Caco-2 (cell line): Measurements from ENCODE around the gene ZNF414. TPM values are rescaled to one million over a fixed set of nuclear protein-coding genes. Genes with fewer than 3 reads are reported as not detected.

Experiments used
- BruUV-seq: library from RNA; stranded (reverse); fragments of 400-500 nt; replicated peaks from 2 replicates; lab custom pipeline; 2021; lab: Mats Ljungman, UMichigan
- CTCF ChIA-PET: fragments of 300-600 bp; sonication (Branson Sonifier 250); formaldehyde crosslinking; loops from one replicate; lab custom pipeline; 2022; ENCODE audit warnings: antibody characterized with exemption; lab: Charles Lee
- POLR2A ChIA-PET: fragments of 300-600 bp; sonication (Branson Sonifier 250); formaldehyde crosslinking; loops from one replicate; lab custom pipeline; 2022; ENCODE audit warnings: antibody characterized with exemption; lab: Charles Lee
- DNase-seq, 2 experiments: peaks; one replicate each; pipeline versions ENCODE4 v3.0.0 to v3.0.0-alpha.2; 2020 to 2022
- H3K27me3 ChIP-seq: replicated peaks from 2 replicates; pipeline ENCODE4 v1.6.0; 2011; ENCODE audit warnings: low read length; ENCODE audit not compliant: control insufficient read depth, insufficient read depth
- H3K36me3 ChIP-seq: 2 replicates; pipeline ENCODE4 v1.5.1; 2011; ENCODE audit warnings: low read length; ENCODE audit not compliant: control insufficient read depth, insufficient read depth
- H3K4me1 ChIP-seq: fragments of 250-450 bp; sonication (Bioruptor Pico); 2 replicates; pipeline ENCODE4 v1.5.1; 2020; ENCODE audit warnings: mild to moderate bottlenecking
- H3K4me3 ChIP-seq: 2 replicates; pipeline ENCODE4 v1.5.1; 2011; ENCODE audit warnings: low read depth, mild to moderate bottlenecking, control low read depth, low read length
- H3K9me3 ChIP-seq: fragments of 250-450 bp; sonication (Bioruptor Pico); 2 replicates; pipeline ENCODE4 v1.5.1; 2020; ENCODE audit warnings: mild to moderate bottlenecking, moderate library complexity
- H3K27ac Mint-ChIP-seq: one replicate; pipeline ENCODE4 v1.8.0; 2022; ENCODE audit warnings: mixed read lengths; ENCODE audit not compliant: unreplicated experiment
- H3K27me3 Mint-ChIP-seq: one replicate; pipeline ENCODE4 v1.8.0; 2022; ENCODE audit warnings: mixed read lengths; ENCODE audit not compliant: insufficient read depth, unreplicated experiment
- H3K36me3 Mint-ChIP-seq: one replicate; pipeline ENCODE4 v1.8.0; 2022; ENCODE audit warnings: mild to moderate bottlenecking, mixed read lengths; ENCODE audit not compliant: insufficient read depth, unreplicated experiment
- H3K4me1 Mint-ChIP-seq: one replicate; pipeline ENCODE4 v1.8.0; 2022; ENCODE audit warnings: low read depth, mixed read lengths; ENCODE audit not compliant: unreplicated experiment
- H3K4me3 Mint-ChIP-seq: one replicate; pipeline ENCODE4 v1.8.0; 2022; ENCODE audit warnings: mild to moderate bottlenecking, moderate library complexity, mixed read lengths; ENCODE audit not compliant: unreplicated experiment
- H3K9me3 Mint-ChIP-seq: one replicate; pipeline ENCODE4 v1.8.0; 2022; ENCODE audit warnings: mixed read lengths; ENCODE audit not compliant: unreplicated experiment
- CTCF ChIP-seq, 2 experiments: fragments of 200-600 bp in 1 of 2; IDR thresholded peaks; 1 replicate in 1 of 2; 2 replicates in 1 of 2; pipeline versions ENCODE4 v1.5.1 to v1.8.0; 2011 to 2022; ENCODE audit warnings: antibody characterized with exemption in 1 of 2, control low read depth in 1 of 2, inconsistent platforms in 1 of 2, low read depth in 1 of 2, low read length in 1 of 2, mild to moderate bottlenecking in 1 of 2, moderate library complexity in 1 of 2; ENCODE audit not compliant: insufficient read depth in 1 of 2, severe bottlenecking in 1 of 2, unreplicated experiment in 1 of 2
- intact Hi-C: fragments of 100-400 bp; cut with micrococcal nuclease; formaldehyde crosslinking; loops from one replicate; pipeline ENCODE4 v1.10.0; 2022; ENCODE audit not compliant: unreplicated experiment
- total RNA-seq: library from RNA; stranded (reverse); gene quantifications from 2 replicates; pipeline ENCODE4 v1.2.3, GENCODE V29; 2022

The ZNF414 gene
- total RNA-seq, 1 experiment from 2014 or later = 25.0 TPM

- H3K4me3 ChIP-seq = no peak overlapping the region
- H3K27ac Mint-ChIP-seq = no peak overlapping the region
- no peak for TF ChIP-seq CTCF (IDR thresholded peaks at IDR 0.05; ENCODE audit: insufficient read depth in 1 of 2, low read depth in 1 of 2, low read length in 1 of 2, severe bottlenecking in 1 of 2, unreplicated experiment in 1 of 2)
- H3K4me1 Mint-ChIP-seq = peaks cover 9% of the 10 kb centered on the region
- H3K36me3 ChIP-seq = peaks cover 4% of the 10 kb centered on the region; the same call in 1 of the 2 replicates
- no peak overlapping the region for H3K4me3 Mint-ChIP-seq
- no peaks in the 10 kb centered on the region for H3K9me3 Mint-ChIP-seq
- peaks cover 100% of the 10 kb centered on the region for H3K36me3 Mint-ChIP-seq
- no TSS peak for BruUV-seq
- ChIA-PET POLR2A (no interaction called here), CTCF (no interaction called here)
- DNase-seq = no peak
- H3K4me1 ChIP-seq = no peaks in the 10 kb centered on the region
- no peaks in the 10 kb centered on the region for H3K9me3 ChIP-seq
- intact Hi-C loops = no loop called here
- H3K27me3 ChIP-seq = no peaks in the 10 kb centered on the region
- H3K27me3 Mint-ChIP-seq = no peaks in the 10 kb centered on the region
Observed at GRCh38 chr19:8469613-8470368, 44.2 kb downstream of the ZNF414 start.

GRCh38 chr19:8468761-8469373 is 45.1 kb downstream of the ZNF414 start:
- Mint-ChIP-seq H3K4me1 (peaks cover 9% of the 10 kb centered on the region), H3K36me3 (peaks cover 100% of the 10 kb centered on the region), H3K4me3 (no peak overlapping the region), H3K27me3 (no peaks in the 10 kb centered on the region), H3K9me3 (no peaks in the 10 kb centered on the region), H3K27ac (peak overlapping the region; percentile 24)
- no TSS peak for BruUV-seq
- H3K9me3 ChIP-seq = no peaks in the 10 kb centered on the region
- TF ChIP-seq CTCF (IDR thresholded peaks at IDR 0.05; ENCODE audit: insufficient read depth in 1 of 2, low read depth in 1 of 2, low read length in 1 of 2, severe bottlenecking in 1 of 2, unreplicated experiment in 1 of 2) = no peak
- H3K4me3 ChIP-seq = no peak overlapping the region
- DNase-seq = no peak
- ChIA-PET POLR2A (no interaction called here), CTCF (no interaction called here)
- intact Hi-C loops = no loop called here
- H3K4me1 ChIP-seq = no peaks in the 10 kb centered on the region
- H3K27me3 ChIP-seq = no peaks in the 10 kb centered on the region
- H3K36me3 ChIP-seq = peaks cover 4% of the 10 kb centered on the region; the same call in 1 of the 2 replicates

- no peaks in the 10 kb centered on the region for H3K9me3 ChIP-seq
- BruUV-seq = no TSS peak
- no peak overlapping the region for H3K4me3 ChIP-seq
- H3K27me3 ChIP-seq = no peaks in the 10 kb centered on the region
- DNase-seq = no peak
- Mint-ChIP-seq H3K4me3 (no peak overlapping the region), H3K4me1 (peaks cover 11% of the 10 kb centered on the region), H3K27ac (no peak overlapping the region), H3K9me3 (no peaks in the 10 kb centered on the region), H3K36me3 (peaks cover 100% of the 10 kb centered on the region), H3K27me3 (no peaks in the 10 kb centered on the region)
- no peak for TF ChIP-seq CTCF (IDR thresholded peaks at IDR 0.05; ENCODE audit: insufficient read depth in 1 of 2, low read depth in 1 of 2, low read length in 1 of 2, severe bottlenecking in 1 of 2, unreplicated experiment in 1 of 2)
- CTCF ChIA-PET = interaction anchor here (0.7 kb wide), 1 partner anchor 109 kb away, joined by 4 read pairs; no protein-coding TSS in a partner anchor
- intact Hi-C loops = no loop called here
- H3K36me3 ChIP-seq = peaks cover 4% of the 10 kb centered on the region; the same call in 1 of the 2 replicates
- POLR2A ChIA-PET = no interaction called here
- 0 out of 2 replicates have a peak, but pooled peaks cover 4% of the 10 kb centered on the region for H3K4me1 ChIP-seq
Observed at GRCh38 chr19:8468124-8468523, 45.8 kb downstream of the ZNF414 start.
